Large intestine (tissue), 3 donors: ENCODE data around the gene RNLS. TPM values are rescaled to one million over a fixed set of nuclear protein-coding genes. Genes with fewer than 3 reads are reported as not detected.

Source experiments
- DNase-seq, 2 donors: peaks; one replicate each; pipeline versions ENCODE4 v3.0.0 to v3.0.0-alpha.2; 2013
- H3K27ac ChIP-seq: one replicate; pipeline ENCODE4 v1.5.1; 2013; ENCODE audit warnings: low read length
- H3K27me3 ChIP-seq: 2 replicates; pipeline ENCODE4 v1.6.1; 2013; ENCODE audit warnings: low read length; ENCODE audit not compliant: control insufficient read depth, insufficient read depth
- H3K36me3 ChIP-seq: 2 replicates; pipeline ENCODE4 v1.6.1; 2013; ENCODE audit warnings: low read length; ENCODE audit not compliant: control insufficient read depth, insufficient read depth
- H3K4me1 ChIP-seq: one replicate; pipeline ENCODE4 v1.6.1; 2013; ENCODE audit warnings: low read length; ENCODE audit not compliant: control insufficient read depth, insufficient read depth
- H3K4me3 ChIP-seq: one replicate; pipeline ENCODE4 v1.5.1; 2013; ENCODE audit warnings: low read length
- H3K9me3 ChIP-seq: one replicate; pipeline ENCODE4 v1.6.1; 2013; ENCODE audit warnings: mild to moderate bottlenecking, low read depth, low read length, moderate library complexity; ENCODE audit not compliant: control insufficient read depth
- WGBS: methylation state at CpG from one replicate; pipeline ENCODE4 v1.1.5; 2013; ENCODE audit warnings: low lambda C conversion rate; ENCODE audit not compliant: insufficient coverage; 5-methylcytosine and 5-hydroxymethylcytosine counted together
- polyA plus RNA-seq: library from polyadenylated mRNA; unstranded; fragments of 120-200 nt; gene quantifications from one replicate; pipeline ENCODE4 v1.2.1, GENCODE V29; 2013

The RNLS gene
- polyA plus RNA-seq, 1 donor, result 19.5 TPM

GRCh38 chr10:88437411-88437810 lies 145.7 kb downstream of the RNLS start:
- H3K9me3 ChIP-seq, result peaks cover under 1% of the 10 kb centered on the region
- no peak for DNase-seq
- H3K27me3 ChIP-seq, result no peaks in the 10 kb centered on the region
- H3K27ac ChIP-seq, result no peak overlapping the region
- H3K36me3 ChIP-seq, result no peaks in the 10 kb centered on the region
- no peak overlapping the region for H3K4me3 ChIP-seq
- H3K4me1 ChIP-seq, result no peaks in the 10 kb centered on the region

- no CpG with 5 or more reads among the region's 2 CpGs for WGBS
- Histone ChIP-seq H3K4me1 (no peaks in the 10 kb centered on the region), H3K27ac (no peak overlapping the region), H3K36me3 (no peaks in the 10 kb centered on the region), H3K27me3 (no peaks in the 10 kb centered on the region), H3K9me3 (peaks cover 3% of the 10 kb centered on the region), H3K4me3 (no peak overlapping the region)
- DNase-seq, result no peak
Measured at GRCh38 chr10:88433565-88434186, 149.4 kb downstream of the RNLS start.

GRCh38 chr10:88431103-88431502 lies 152.0 kb downstream of the RNLS start:
- no peaks in the 10 kb centered on the region for H3K27me3 ChIP-seq
- DNase-seq, result no peak
- H3K36me3 ChIP-seq, result no peaks in the 10 kb centered on the region
- no peaks in the 10 kb centered on the region for H3K4me1 ChIP-seq
- 100% methylated on average over 1 of the region's 1 CpG for WGBS
- H3K27ac ChIP-seq, result no peak overlapping the region
- H3K9me3 ChIP-seq, result peaks cover 3% of the 10 kb centered on the region
- H3K4me3 ChIP-seq, result no peak overlapping the region

- Histone ChIP-seq H3K36me3 (no peaks in the 10 kb centered on the region), H3K27me3 (no peaks in the 10 kb centered on the region), H3K27ac (no peak overlapping the region), H3K4me1 (no peaks in the 10 kb centered on the region), H3K9me3 (peaks cover 3% of the 10 kb centered on the region), H3K4me3 (no peak overlapping the region)
- 100% methylated on average over 1 of the region's 1 CpG for WGBS
- no peak for DNase-seq
Measured at GRCh38 chr10:88428976-88429375, 154.1 kb downstream of the RNLS start.

GRCh38 chr10:88428442-88428841 lies 154.7 kb downstream of the RNLS start:
- Histone ChIP-seq H3K27me3 (no peaks in the 10 kb centered on the region), H3K36me3 (no peaks in the 10 kb centered on the region), H3K9me3 (peaks cover 3% of the 10 kb centered on the region), H3K4me1 (no peaks in the 10 kb centered on the region), H3K4me3 (no peak overlapping the region), H3K27ac (no peak overlapping the region)
- WGBS, result no CpG with 5 or more reads among the region's 1 CpG
- DNase-seq, result no peak

- no peaks in the 10 kb centered on the region for H3K9me3 ChIP-seq
- no peak for DNase-seq
- no peaks in the 10 kb centered on the region for H3K4me1 ChIP-seq
- no CpG with 5 or more reads among the region's 2 CpGs for WGBS
- H3K27ac ChIP-seq, result no peak overlapping the region
- no peaks in the 10 kb centered on the region for H3K36me3 ChIP-seq
- H3K27me3 ChIP-seq, result no peaks in the 10 kb centered on the region
- H3K4me3 ChIP-seq, result no peak overlapping the region
Measured at GRCh38 chr10:88427024-88427423, 156.1 kb downstream of the RNLS start.

- WGBS, result no CpG with 5 or more reads among the region's 5 CpGs
- Histone ChIP-seq H3K27ac (no peak overlapping the region), H3K4me3 (no peak overlapping the region)
Measured at GRCh38 chr10:88424881-88425280, 158.2 kb downstream of the RNLS start.

GRCh38 chr10:88423732-88424131 lies 159.4 kb downstream of the RNLS start:
- DNase-seq, result no peak
- Histone ChIP-seq H3K4me1 (no peaks in the 10 kb centered on the region), H3K9me3 (no peaks in the 10 kb centered on the region), H3K4me3 (no peak overlapping the region), H3K36me3 (no peaks in the 10 kb centered on the region), H3K27ac (no peak overlapping the region), H3K27me3 (no peaks in the 10 kb centered on the region)

More at GRCh38 chr10:88424881-88425280, 158.2 kb downstream of the RNLS start:
- no peaks in the 10 kb centered on the region for H3K36me3 ChIP-seq
- DNase-seq, result no peak
- no peaks in the 10 kb centered on the region for H3K9me3 ChIP-seq
- H3K4me1 ChIP-seq, result no peaks in the 10 kb centered on the region
- no peaks in the 10 kb centered on the region for H3K27me3 ChIP-seq

- no peak overlapping the region for H3K4me3 ChIP-seq
- no peak overlapping the region for H3K27ac ChIP-seq
- 93% methylated on average over 2 of the region's 4 CpGs for whole genome bisulfite sequencing
- no peaks in the 10 kb centered on the region for H3K27me3 ChIP-seq
- DNase-seq, result no peak
- H3K9me3 ChIP-seq, result no peaks in the 10 kb centered on the region
- no peaks in the 10 kb centered on the region for H3K36me3 ChIP-seq
- H3K4me1 ChIP-seq, result no peaks in the 10 kb centered on the region
Measured at GRCh38 chr10:88421590-88421989, 161.5 kb downstream of the RNLS start.

- Histone ChIP-seq H3K27ac (no peak overlapping the region), H3K36me3 (no peaks in the 10 kb centered on the region), H3K9me3 (no peaks in the 10 kb centered on the region), H3K4me3 (no peak overlapping the region), H3K27me3 (no peaks in the 10 kb centered on the region), H3K4me1 (no peaks in the 10 kb centered on the region)
- DNase-seq, result no peak
- no CpG with 5 or more reads among the region's 1 CpG for WGBS
Measured at GRCh38 chr10:88418871-88419270, 164.2 kb downstream of the RNLS start.

- H3K36me3 ChIP-seq, result no peaks in the 10 kb centered on the region
- WGBS, result 63% methylated on average over 1 of the region's 3 CpGs
- no peak for DNase-seq
Measured at GRCh38 chr10:88417387-88418030, 165.6 kb downstream of the RNLS start.

More at GRCh38 chr10:88417387-88418030, 165.6 kb downstream of the RNLS start:
- Histone ChIP-seq H3K4me1 (no peaks in the 10 kb centered on the region), H3K27me3 (no peaks in the 10 kb centered on the region), H3K9me3 (no peaks in the 10 kb centered on the region), H3K27ac (no peak overlapping the region), H3K4me3 (no peak overlapping the region)
